Kasumi-1 (cell line): ENCODE results near the gene NLRP6.

Experiments used
- DNase-seq, 2 experiments: peaks; one replicate each; lab custom pipeline; 2025; lab: John Stamatoyannopoulos, UW

NLRP6 gene

DNA sequence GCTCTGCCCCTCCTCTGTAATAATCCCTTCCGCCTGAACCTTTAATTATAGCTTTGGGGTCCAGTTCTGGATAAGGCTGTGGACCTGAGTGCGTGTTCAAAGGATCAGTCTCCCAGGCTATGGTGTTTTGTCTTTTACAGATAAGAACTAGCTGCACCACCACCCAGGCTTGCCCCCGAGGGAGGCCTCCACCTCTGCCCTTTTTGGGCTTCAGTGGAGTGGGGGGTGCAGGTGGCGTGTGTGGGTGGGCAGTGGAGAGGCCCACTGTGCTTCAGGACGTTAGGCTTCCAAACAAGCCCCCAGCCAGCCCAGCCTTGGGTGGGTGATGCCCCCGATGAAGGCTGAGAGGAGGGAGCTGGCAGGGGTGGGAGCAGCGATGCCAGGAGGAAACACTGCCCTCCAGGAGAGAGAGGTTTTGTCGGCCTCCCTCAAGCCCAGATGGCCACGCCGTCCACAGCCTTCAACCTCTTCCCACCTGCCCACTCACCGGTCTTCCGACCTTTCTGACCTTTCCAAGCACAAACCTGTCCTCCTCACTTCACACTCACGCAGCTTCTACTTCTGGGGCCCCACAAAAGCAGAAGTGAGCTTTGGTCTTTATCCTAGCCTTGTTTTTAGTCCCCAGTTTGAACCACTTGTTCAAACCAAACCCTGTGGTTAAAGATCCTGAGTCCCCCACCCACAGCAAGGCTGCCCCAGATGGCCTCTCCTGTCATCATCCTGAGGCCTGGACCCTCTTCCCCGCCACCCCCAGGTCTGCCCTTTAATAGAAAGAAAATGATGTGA, 21.1 kb upstream of the NLRP6 start:
- peak; percentile 43 to 45 for DNase-seq

DNA sequence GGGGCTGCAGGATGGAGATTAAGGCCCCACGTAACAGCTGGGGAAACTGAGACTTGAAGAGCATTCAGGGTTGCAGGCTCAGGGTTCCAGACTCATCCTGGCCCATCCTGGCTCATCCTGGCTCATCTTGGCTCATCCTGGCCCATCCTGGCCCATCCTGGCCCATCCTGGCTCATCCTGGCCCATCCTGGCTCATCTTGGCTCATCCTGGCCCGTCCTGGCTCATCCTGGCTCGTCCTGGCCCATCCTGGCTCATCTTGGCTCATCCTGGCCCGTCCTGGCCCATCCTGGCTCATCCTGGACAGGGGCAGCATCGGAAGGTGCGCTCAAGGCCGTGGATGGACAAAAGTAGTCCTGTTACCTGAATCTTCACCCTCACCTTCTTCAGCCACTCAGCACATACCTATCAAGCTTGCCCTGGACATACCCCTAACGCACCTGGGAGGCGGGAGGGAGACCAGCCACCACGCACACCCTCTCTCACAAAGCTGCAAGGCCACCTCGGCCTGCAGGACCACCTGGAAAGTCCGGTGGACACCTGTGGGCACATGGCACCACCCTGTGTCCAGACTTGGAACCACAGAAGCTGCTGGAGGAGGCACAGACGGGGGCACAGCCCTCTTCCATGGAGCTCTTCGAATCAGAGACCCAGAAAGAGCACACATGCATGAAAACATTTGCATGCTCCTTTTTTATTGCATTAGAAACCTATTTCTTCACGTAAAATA, 20.3 kb upstream of the NLRP6 start:
- no peak for DNase-seq

DNA sequence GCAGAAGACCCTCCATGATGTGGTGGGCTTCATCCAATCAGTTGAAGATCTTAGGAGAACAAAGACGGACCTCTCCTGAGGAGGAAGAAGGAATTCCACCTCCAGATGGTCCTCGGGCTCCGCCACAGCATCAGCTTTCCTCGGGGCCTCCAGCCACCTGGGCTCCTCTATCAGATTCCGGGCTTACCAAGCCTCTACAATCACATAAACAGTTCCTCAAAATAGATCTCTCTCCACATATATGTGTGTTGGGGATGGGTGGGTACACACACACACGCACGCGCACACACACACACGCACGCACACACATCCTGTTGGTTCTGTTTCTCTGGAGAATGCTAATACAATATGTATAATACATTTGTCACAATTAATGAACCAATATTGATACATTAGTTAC, 18.8 kb upstream of the NLRP6 start:
- DNase-seq = no peak

DNA sequence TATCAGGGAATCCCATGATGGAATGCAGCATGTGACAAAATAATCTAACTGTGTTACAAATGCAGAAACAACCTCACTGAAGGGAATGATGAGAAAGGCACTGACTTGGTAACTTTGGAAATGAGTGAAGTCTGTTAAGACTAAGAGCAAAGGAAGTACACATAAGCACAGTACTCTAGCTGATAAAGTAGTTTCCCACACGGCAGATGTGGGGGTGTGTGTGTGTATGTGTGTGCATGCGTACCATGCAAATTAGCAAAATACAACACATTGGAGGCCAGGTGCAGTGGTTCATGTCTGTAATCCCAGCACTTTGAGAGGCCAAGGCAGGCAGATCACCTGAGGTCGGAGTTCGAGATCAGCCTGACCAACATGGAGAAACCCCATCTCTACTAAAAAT, 16.6 kb upstream of the NLRP6 start:
- DNase-seq = no peak

DNA sequence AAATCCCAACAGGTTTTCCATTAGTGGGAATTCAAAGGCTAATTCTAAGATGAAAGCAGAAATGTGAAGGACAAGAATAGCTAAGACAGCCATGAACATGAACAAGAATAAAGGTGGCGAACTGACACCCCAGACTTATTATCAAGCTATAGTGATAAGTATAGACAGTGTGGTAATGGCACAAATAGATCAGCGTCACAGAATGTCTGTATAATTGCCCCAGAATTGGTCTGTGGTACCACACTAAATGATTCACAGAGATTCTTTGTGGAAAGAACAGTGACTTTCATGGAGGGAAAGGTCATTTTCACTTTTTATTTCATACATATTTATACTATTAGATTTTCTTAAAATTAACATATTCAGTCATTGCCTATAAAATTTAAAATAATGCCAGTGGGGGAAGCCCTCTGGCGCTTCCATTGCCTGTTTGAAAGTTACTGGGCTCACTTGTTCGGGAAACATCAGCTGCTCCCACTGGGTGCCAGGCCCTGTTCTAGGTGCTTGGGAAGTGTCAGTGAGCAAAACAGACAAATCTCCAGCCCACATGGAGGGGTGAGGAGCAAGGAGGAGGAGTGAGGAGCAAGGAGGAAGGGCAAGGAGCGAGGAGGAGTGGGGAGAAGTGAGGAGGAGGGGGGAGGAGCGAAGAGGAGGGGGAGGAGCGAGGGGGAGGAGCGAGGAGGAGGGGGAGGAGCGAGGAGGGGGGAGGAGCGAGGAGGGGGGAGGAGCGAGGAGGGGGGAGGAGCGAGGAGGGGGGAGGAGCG, 11.3 kb upstream of the NLRP6 start:
- peak; percentile 23 to 67 for DNase-seq

DNA sequence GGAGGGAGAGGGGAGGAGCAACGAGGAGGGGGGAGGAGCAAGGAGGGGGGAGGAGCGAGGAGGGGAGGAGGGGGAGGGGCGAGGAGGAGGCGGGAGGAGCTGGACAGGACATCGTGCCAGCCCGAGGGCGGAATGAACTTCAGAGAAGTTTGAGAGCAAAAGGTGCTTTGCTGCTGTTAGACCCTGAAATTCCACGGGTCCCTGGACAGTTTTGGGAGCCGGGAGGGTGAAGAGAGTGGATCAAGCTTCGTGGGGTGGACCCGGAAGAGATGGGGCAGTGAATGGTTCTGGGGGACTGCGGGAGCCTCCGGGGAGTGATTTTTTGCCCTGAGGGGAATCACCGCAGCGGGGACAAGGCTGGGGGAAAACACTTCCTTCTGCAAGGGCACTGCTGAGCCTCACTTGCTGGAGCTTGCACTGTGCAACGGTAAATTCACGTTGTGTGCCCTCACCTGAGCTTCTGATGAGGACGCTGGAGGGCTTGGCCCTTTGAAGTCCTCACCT, 10.7 kb upstream of the NLRP6 start:
- DNase-seq = peak; percentile 25 to 57

DNA sequence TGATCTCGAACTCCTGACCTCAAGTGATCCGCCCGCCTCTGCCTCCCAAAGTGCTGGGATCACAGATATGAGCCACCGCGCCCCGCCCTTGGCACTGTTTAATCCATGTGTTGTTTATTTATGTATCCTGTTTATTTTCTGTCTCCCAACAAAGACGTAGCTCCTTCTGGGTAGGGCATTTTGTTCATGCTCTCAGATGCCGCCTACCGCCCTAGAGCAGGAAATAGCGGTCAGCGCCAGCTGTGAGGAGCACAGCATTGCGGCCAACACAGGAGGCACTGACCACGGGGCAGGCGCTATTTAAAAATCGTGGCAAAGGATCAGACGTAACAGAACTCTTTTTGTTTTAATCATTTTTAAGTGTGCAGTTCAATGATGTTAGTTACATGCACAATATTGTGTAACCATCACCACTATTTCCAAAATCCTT, 9.5 kb upstream of the NLRP6 start:
- DNase-seq = peak; percentile 73 to 79

DNA sequence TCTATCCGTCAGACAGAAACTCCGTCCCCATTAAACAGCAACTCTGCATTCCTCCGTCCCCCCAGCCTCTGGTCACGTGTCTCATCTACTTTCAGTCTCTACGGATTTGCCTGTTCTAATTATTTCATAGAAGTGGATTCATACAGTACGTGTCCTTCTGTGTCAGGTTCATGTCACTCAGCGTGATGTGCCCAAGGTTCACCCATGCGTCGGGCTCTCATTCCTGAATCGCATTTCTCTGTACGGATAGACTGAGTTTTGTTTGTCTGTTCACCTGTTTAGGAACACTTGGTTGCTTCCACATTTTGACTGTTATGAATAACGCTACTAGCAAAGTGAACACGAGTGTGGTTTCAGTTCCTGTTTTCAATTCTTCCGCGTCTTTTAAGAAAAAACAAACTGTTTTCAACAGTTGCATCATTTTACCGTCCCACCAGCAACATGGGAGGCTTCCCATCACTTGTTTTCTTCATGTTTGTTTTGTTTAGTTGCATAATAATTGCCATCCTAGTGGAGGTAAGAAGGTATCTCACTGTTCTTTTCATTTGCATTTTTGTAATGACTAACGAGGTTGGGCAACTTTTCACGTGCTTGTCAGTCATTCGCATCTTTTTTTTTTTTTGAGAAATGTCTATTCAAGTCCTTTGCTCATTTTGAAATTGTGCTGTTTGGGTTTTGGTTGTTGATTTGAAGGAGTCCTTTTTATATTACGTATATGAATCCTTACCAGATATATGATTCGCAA, 8.9 kb upstream of the NLRP6 start:
- peak; percentile 91 to 94 for DNase-seq

DNA sequence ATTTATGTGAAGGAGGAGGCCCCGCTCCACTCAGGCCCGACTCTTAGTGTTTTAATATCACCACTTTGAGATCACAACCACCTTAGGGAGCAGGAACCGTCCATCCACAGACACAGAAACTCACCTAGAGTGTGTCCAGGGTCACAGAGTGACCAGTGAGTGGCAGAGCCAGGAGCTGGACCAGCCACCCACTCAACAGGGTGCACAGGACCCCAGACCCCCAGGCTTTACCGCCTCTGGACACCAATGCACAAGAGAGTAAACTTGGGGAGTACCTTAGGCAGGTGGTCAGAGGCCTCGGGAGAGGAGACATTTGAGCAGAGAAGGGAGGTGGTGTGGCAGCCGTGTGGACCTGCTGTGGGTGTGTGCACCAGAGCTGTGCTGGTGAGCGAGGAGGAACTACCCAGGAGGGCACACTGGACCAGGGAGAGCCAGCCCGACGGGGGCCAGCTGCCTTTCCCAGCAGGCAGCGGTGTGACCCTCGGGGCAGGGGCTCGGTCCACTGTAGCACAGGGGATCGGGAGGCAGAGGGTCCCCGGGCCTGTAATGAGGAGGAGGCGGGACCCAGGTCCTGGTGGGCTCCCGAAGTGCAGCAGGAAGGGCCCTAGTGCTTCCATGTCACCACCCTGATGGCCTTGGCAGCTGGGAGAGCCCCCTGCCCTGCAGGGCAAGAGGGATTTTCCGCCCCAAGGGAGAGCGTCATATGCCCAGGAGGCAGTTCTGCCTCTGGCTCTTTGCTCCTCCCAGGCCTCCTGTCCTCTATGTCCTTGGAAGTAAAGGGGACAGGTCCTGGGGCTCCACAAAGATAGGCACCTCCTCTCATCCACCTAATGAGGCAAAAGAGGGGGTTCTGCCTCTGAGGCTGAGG, 7.5 kb upstream of the NLRP6 start:
- DNase-seq = no peak

DNA sequence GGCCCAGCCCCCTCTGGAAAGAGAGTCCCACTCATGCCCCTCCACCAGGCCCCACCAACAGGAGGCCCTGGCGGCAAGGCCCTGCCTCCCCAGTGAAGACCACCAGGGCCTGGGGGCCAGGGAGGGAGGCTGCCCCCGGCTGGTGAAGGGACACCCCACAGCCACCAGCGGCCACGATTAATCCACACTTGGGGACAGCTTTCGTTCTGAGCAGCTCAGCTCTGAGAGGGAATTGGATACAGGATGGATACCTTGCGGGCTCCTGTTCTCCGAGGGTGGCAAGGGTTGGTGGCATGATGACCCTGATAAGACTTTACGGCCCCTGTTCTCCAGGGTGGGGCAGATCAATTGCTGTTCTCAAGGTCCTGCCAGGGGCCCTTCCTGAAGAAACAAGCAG, 6.9 kb upstream of the NLRP6 start:
- DNase-seq = no peak

DNA sequence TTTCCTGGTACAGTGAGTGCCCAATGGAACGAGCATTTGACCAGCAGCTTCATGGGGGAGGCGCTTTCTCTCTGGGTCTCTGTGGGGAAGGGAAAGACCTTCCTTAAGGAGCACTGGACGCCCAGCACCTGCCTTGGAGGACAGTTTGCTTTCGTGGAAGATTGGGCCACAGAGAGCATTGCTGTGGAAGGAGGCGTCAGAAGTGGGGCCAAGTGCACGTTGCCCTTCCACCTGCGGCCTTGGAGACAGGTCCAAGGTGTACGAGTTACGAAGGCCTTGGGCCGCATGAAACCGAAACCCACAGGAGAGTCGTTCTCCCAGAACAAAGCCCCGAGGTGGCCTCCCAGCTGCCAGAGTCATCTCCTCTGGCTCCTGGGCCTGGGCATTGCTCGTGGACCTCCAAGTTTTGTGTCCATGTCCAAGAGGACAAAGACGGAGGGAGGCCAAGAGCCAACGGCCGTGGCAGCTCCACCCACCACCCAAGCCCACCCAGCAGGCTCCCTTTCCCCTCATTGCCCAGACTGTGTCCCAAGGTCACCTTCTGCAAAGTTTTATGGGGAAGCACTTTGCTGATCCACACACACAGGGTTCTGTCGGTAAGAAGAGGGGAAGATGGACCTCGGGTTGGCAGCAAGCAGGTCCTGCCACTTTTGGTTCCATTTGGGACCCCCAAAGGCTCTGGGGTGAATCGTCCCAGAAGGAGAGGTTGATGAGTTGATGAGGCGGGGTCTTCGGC, 5.8 kb upstream of the NLRP6 start:
- DNase-seq = no peak

DNA sequence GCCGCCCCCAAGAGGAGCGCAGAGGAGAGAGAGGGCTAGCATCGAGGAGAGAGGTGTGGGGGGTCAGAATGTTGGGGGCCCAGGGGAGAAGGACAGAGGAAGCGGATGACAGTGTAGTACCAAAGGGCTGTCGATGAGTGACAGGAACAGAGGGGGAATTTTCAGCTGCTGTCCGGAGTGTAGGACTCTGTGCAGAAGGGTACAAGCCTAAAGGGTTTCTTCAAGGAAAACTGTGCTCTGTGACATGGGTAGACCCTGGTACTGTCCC, 5.3 kb upstream of the NLRP6 start:
- no peak for DNase-seq

DNA sequence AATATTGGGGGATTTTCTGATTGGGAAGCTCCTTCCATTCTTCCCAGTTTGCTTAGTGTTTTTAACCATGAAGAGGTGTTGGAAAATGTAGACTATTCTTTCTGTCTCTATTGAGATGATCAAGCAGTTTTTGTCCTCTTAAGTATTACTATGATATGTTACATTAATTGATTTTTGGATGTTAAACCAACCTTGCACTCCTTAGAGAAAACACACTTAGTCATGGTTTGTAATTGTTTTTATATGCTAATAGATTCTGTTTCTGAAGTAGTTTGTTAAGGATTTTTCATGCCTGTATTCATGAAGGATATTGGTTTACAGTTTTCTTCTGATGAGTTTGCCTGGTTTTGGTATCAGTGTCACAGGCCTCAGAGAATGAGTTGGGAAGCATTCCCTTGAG, 2.0 kb upstream of the NLRP6 start:
- no peak for DNase-seq

DNA sequence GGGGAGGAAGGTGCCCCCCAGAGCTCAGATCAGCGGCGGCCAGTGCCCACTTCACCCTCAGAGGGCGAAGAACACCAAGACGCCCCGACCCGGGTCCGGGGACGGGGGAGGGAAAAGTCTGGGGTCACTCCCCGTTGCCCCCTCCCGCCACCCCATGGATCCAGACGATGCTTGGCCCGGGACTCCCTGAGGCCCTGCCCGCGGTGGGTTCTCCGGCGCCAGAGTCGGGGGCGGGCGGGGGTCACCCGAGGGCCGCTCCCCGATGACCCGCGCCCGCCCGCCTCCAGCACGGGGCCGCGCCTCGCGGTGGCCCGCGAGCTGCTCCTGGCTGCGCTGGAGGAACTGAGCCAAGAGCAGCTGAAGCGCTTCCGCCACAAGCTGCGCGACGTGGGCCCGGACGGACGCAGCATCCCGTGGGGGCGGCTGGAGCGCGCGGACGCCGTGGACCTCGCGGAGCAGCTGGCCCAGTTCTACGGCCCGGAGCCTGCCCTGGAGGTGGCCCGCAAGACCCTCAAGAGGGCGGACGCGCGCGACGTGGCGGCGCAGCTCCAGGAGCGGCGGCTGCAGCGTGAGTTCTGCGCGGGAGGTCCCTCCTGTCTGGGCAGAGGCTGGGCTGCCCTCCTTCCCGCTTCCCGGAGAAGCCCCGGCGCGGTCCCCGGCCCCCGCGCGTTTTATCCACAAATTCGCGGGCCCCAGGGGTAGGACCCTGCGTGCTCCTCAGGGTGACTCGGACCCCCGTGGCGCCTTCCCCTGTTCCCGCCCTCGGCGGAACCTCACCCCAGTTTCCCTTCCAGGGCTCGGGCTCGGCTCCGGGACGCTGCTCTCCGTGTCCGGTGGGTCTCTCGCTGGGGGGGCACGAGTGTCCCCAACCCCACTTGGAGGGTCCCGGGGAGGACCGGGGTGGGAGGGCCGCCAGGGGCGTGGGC, 1.1 kb downstream of the NLRP6 start:
- no peak for DNase-seq

DNA sequence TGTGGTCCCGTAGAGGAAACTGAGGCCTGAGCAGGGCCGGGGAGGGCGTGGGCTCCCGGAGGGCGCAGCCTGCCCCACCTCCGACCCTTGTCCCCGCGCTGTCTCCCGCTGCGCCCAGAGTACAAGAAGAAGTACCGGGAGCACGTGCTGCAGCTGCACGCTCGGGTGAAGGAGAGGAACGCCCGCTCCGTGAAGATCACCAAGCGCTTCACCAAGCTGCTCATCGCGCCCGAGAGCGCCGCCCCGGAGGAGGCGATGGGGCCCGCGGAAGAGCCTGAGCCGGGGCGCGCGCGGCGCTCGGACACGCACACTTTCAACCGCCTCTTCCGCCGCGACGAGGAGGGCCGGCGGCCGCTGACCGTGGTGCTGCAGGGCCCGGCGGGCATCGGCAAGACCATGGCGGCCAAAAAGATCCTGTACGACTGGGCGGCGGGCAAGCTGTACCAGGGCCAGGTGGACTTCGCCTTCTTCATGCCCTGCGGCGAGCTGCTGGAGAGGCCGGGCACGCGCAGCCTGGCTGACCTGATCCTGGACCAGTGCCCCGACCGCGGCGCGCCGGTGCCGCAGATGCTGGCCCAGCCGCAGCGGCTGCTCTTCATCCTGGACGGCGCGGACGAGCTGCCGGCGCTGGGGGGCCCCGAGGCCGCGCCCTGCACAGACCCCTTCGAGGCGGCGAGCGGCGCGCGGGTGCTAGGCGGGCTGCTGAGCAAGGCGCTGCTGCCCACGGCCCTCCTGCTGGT, 1.9 kb downstream of the NLRP6 start:
- peak; percentile 65 to 70 for DNase-seq

DNA sequence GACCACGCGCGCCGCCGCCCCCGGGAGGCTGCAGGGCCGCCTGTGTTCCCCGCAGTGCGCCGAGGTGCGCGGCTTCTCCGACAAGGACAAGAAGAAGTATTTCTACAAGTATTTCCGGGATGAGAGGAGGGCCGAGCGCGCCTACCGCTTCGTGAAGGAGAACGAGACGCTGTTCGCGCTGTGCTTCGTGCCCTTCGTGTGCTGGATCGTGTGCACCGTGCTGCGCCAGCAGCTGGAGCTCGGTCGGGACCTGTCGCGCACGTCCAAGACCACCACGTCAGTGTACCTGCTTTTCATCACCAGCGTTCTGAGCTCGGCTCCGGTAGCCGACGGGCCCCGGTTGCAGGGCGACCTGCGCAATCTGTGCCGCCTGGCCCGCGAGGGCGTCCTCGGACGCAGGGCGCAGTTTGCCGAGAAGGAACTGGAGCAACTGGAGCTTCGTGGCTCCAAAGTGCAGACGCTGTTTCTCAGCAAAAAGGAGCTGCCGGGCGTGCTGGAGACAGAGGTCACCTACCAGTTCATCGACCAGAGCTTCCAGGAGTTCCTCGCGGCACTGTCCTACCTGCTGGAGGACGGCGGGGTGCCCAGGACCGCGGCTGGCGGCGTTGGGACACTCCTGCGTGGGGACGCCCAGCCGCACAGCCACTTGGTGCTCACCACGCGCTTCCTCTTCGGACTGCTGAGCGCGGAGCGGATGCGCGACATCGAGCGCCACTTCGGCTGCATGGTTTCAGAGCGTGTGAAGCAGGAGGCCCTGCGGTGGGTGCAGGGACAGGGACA, 2.7 kb downstream of the NLRP6 start:
- no peak for DNase-seq

DNA sequence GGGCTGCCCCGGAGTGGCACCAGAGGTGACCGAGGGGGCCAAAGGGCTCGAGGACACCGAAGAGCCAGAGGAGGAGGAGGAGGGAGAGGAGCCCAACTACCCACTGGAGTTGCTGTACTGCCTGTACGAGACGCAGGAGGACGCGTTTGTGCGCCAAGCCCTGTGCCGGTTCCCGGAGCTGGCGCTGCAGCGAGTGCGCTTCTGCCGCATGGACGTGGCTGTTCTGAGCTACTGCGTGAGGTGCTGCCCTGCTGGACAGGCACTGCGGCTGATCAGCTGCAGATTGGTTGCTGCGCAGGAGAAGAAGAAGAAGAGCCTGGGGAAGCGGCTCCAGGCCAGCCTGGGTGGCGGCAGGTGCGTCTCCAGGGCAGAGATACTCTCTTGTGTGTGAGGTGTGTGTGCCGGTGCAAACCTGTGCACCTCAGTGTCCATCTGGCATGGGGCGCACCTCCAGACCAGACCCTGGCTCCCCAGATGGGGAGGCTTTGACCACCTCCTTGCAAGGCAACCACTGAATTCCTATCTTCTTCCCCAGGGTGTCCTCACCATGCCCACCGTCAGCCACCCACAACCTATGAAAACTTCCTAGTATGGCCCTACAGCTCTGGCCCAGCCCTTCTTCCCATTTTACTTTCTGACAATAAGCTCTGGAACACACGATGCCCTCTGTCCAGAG, 3.4 kb downstream of the NLRP6 start:
- no peak for DNase-seq
